ENCODE results near the gene MAST1.
A peak's percentile ranks its signal among the peaks of the same experiment; 100 is the strongest.
"Not testable (repeated sequence)": the region's sequence is repeated elsewhere in the genome, so short reads cannot be mapped to it uniquely, and the experiment has no call there.

Gene MAST1

GRCh38 chr19:12838182-12838885, at the start of gene MAST1:
TSS of gene MAST1 (plus strand) at chr19:12838515. CDS start at chr19:12838573, 58 bp downstream.
- peak in 1 of 2 donors; percentile 36 for DNase-seq (ENCODE audit: low read depth in 2 of 2)

DNA sequence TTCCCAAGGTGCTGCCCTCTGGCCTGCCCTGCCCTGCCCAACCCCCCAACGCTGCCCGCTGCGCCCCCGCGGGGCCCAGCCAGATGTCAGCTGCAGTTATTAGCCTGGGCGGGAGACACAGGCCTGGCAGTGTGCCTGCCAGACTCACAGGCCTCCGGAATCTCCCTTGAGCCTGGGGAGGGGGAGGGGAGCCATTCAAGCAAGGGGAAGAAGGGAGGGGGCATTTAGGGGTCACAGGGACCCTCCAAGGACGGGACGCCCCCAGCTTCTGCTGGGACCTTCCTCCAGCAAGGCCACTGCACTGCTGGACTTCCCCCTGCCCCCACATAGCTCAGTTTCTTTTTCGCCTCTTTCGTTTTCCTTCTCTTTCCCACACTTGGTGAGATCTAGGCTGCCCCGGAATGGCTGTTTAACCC, 49.6 kb upstream of the MAST1 start:
- DNase-seq (ENCODE audit: low read depth in 2 of 2) = no peak

- no peak for DNase-seq (ENCODE audit: low read depth in 2 of 2)
These were observed 49.0 kb upstream of the MAST1 start for GRCh38 chr19:12789098-12789903.

GRCh38 chr19:12789904-12790619, 48.3 kb upstream of the MAST1 start:
- DNase-seq (ENCODE audit: low read depth in 2 of 2) = peak; percentile 97 to 99

DNA sequence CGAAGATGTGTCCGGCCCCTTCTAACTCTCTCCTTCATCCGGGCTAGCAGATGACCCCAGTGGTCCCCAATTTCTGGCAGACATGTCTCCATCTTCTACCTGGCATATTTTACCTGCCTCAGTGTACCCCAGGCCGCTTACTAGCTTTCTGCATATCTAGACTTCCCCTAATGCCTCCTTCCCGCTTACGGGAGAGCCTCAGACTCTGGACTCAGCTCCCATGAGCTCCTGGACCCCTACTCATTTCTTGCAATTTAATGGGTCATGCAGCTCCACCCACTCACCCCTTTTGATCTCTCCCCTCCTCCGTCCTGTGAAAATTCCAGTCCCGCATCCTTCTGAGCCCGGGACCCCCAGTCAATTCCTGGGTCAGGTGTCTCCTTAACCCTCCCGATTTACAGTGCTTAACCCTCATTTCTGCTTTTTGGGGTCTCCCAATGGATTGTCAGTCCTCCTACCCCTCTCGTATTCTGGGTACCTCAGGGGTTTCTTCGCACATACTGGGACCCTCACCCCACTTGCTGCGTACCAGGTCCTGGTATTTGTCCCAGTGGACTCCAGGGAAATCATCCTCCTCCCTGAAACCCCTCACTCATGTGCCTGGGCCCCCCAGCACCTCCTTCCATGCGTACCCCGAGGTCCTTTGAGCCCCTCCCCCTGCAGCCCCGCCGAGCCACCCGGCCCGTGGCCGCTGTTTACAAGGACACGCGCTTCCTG, 47.5 kb upstream of the MAST1 start:
- no peak for DNase-seq (ENCODE audit: low read depth in 2 of 2)

GRCh38 chr19:12791345-12792050, 46.8 kb upstream of the MAST1 start, which contains the start of gene JUNB:
TSS of gene JUNB (plus strand) at chr19:12791486. CDS start at chr19:12791772, 286 bp downstream.
- peak; percentile 94 to 96 for DNase-seq (ENCODE audit: low read depth in 2 of 2)

DNA sequence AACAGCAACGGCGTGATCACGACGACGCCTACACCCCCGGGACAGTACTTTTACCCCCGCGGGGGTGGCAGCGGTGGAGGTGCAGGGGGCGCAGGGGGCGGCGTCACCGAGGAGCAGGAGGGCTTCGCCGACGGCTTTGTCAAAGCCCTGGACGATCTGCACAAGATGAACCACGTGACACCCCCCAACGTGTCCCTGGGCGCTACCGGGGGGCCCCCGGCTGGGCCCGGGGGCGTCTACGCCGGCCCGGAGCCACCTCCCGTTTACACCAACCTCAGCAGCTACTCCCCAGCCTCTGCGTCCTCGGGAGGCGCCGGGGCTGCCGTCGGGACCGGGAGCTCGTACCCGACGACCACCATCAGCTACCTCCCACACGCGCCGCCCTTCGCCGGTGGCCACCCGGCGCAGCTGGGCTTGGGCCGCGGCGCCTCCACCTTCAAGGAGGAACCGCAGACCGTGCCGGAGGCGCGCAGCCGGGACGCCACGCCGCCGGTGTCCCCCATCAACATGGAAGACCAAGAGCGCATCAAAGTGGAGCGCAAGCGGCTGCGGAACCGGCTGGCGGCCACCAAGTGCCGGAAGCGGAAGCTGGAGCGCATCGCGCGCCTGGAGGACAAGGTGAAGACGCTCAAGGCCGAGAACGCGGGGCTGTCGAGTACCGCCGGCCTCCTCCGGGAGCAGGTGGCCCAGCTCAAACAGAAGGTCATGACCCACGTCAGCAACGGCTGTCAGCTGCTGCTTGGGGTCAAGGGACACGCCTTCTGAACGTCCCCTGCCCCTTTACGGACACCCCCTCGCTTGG, 46.1 kb upstream of the MAST1 start:
- DNase-seq (ENCODE audit: low read depth in 2 of 2) = peak in 1 of 2 donors; percentile 68

GRCh38 chr19:12792853-12793289, 45.4 kb upstream of the MAST1 start:
- no peak for DNase-seq (ENCODE audit: low read depth in 2 of 2)

- peak; percentile 90 to 91 for DNase-seq (ENCODE audit: low read depth in 2 of 2)
These were observed 44.8 kb upstream of the MAST1 start for GRCh38 chr19:12793290-12794195.

DNA sequence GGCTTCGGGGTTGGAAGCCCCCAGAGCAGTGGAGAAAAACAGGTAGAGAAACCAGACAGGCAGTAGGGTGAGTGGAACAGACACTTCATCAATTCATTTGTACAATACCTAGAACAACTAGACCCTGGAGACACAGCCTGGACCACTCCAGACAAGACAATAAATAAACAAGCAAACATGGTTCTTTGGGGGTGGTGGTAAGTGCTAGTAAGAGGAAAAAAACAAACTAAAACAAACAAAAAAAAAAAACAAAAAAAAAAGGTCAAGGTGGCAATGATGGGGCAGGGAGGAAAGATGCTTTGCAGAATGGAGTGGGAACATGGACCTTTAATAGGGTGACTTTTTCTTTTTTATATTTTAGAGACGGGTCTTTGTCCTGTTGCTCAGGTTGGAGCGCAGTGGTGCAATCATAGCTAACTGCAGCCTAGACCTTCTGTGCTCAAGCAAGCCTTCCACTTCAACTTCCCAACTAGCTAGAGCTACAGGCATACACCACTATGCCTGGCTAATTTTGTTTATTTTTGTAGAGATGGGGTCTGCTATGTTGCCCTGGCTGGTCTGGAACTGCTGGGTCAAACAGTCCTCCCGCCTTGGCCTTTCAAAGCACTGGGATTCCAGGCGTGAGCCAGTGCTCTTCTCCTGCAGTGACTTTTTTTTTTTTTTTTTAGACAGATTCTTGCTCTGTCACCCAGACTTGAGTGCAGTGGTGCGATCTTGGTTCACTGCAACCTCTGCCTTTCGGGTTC, 43.9 kb upstream of the MAST1 start:
- DNase-seq (ENCODE audit: low read depth in 2 of 2) = no peak

GRCh38 chr19:12794971-12795381, 43.3 kb upstream of the MAST1 start:
- no peak for DNase-seq (ENCODE audit: low read depth in 2 of 2)

GRCh38 chr19:12796146-12797071, 41.9 kb upstream of the MAST1 start:
- no peak for DNase-seq (ENCODE audit: low read depth in 2 of 2)

GRCh38 chr19:12797141-12797587, 41.2 kb upstream of the MAST1 start:
- DNase-seq (ENCODE audit: low read depth in 2 of 2) = no peak

DNA sequence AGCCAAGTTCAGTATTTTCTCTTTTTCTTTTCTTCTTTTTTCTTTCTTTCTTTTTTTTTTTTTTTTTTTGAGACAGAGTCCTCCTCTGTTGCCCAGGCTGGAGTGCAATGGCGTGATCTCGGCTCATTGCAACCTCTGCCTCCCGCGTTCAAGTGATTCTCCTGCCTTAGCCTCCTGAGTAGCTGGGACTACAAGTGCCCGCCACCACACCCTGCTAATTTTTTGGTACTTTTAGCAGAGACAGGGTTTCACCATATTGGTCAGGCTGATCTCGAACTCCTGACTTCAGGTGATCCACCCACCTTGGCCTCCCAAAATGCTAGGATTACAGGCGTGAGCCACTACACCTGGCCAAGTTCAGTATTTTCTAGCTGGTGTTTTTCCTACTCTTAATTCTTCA, 40.7 kb upstream of the MAST1 start:
- DNase-seq (ENCODE audit: low read depth in 2 of 2) = not testable (repeated sequence)

- DNase-seq (ENCODE audit: low read depth in 2 of 2) = no peak
These were observed 38.4 kb upstream of the MAST1 start for GRCh38 chr19:12799742-12800465.

GRCh38 chr19:12800466-12800770, 37.9 kb upstream of the MAST1 start:
- no peak for DNase-seq (ENCODE audit: low read depth in 2 of 2)
